22Rv1 (cell line): Measurements from ENCODE around the gene TNRC18.

Experiments
- ZFX ChIP-seq: fragments of 450-650 bp; IDR thresholded peaks from 2 replicates; pipeline ENCODE4 v1.6.1; 2017; ENCODE audit warnings: antibody characterized with exemption, borderline replicate concordance
- TF ChIP-seq, protein P1 (sequence below): fragments of 450-650 bp; IDR thresholded peaks from 2 replicates; pipeline ENCODE4 v1.5.1; 2017; ENCODE audit warnings: mild to moderate bottlenecking

GRCh38 chr7:5406957-5407945, 16.4 kb downstream of the TNRC18 start:
- TF ChIP-seq, protein P1, sequence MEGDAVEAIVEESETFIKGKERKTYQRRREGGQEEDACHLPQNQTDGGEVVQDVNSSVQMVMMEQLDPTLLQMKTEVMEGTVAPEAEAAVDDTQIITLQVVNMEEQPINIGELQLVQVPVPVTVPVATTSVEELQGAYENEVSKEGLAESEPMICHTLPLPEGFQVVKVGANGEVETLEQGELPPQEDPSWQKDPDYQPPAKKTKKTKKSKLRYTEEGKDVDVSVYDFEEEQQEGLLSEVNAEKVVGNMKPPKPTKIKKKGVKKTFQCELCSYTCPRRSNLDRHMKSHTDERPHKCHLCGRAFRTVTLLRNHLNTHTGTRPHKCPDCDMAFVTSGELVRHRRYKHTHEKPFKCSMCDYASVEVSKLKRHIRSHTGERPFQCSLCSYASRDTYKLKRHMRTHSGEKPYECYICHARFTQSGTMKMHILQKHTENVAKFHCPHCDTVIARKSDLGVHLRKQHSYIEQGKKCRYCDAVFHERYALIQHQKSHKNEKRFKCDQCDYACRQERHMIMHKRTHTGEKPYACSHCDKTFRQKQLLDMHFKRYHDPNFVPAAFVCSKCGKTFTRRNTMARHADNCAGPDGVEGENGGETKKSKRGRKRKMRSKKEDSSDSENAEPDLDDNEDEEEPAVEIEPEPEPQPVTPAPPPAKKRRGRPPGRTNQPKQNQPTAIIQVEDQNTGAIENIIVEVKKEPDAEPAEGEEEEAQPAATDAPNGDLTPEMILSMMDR: no peak
- TF ChIP-seq ZFX: no peak
